Daoy (cell line): ENCODE results near the gene UNC45A. TPM values are rescaled to one million over a fixed set of nuclear protein-coding genes. Genes with fewer than 3 reads are reported as not detected.
"Not testable (repeated sequence)": the region's sequence is repeated elsewhere in the genome, so short reads cannot be mapped to it uniquely, and the experiment has no call there.

Source experiments
- DNase-seq: peaks from one replicate; pipeline ENCODE4 v3.0.0-alpha.2; 2015; ENCODE audit warnings: low read depth
- total RNA-seq: library from RNA; depleted of rRNA; stranded (reverse); fragments of >200 nt; shearing (Covaris generic); gene quantifications from 2 replicates; pipeline ENCODE4 v1.2.3, GENCODE V29; 2014; rRNA removed

Gene UNC45A, protein sequence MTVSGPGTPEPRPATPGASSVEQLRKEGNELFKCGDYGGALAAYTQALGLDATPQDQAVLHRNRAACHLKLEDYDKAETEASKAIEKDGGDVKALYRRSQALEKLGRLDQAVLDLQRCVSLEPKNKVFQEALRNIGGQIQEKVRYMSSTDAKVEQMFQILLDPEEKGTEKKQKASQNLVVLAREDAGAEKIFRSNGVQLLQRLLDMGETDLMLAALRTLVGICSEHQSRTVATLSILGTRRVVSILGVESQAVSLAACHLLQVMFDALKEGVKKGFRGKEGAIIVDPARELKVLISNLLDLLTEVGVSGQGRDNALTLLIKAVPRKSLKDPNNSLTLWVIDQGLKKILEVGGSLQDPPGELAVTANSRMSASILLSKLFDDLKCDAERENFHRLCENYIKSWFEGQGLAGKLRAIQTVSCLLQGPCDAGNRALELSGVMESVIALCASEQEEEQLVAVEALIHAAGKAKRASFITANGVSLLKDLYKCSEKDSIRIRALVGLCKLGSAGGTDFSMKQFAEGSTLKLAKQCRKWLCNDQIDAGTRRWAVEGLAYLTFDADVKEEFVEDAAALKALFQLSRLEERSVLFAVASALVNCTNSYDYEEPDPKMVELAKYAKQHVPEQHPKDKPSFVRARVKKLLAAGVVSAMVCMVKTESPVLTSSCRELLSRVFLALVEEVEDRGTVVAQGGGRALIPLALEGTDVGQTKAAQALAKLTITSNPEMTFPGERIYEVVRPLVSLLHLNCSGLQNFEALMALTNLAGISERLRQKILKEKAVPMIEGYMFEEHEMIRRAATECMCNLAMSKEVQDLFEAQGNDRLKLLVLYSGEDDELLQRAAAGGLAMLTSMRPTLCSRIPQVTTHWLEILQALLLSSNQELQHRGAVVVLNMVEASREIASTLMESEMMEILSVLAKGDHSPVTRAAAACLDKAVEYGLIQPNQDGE
- total RNA-seq: 48.7 and 57.5 TPM in 2 replicates

GRCh38 chr15:90934949-90935751, at the start of gene UNC45A:
Gene UNC45A (plus strand): TSS chr15:90935285. CDS start chr15:90935325, 40 bp downstream.
- peak; percentile 92 for DNase-seq

- DNase-seq: peak; percentile 69
These were observed 49.4 kb upstream of the UNC45A start for GRCh38 chr15:90885432-90886290.

DNA sequence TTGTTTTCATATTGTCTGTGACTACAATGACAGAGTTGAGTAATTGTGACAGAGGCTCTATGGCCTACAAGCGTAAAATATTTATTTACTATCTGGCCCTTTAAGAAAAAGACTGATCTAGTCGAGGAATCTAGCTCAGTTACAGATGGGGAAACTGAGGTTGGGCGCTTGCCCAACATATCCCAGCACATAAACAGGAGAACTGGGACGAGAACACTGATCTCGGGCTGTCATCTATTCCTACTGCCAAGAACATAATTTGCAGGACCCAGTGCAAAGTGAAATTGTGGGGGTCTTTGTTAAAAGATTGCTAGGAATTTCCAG, 48.8 kb upstream of the UNC45A start:
- no peak for DNase-seq

DNA sequence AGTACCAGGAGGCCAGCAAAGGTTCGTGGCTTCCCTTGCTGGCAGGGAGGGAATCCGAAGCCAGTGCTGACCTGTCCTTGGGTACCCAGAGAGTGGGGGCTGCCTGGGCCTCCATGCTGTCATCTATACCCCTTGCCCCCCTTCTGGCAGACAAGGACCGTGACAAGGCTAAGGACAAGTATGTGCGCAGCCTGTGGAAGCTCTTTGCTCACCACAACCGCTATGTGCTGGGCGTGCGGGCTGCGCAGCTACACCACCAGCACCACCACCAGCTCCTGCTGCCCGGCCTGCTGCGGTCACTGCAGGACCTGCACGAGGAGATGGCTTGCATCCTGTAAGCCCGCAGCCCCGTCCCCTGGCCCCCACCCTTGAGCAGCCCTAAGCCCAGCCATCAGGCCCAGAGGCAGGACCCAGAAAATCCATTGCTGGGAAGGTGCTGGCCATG, 48.0 kb upstream of the UNC45A start:
- DNase-seq: no peak

GRCh38 chr15:90889313-90889730, 45.8 kb upstream of the UNC45A start:
- DNase-seq: no peak

GRCh38 chr15:90889736-90890456, 45.2 kb upstream of the UNC45A start:
- DNase-seq: no peak

- no peak for DNase-seq
These were observed 44.2 kb upstream of the UNC45A start for GRCh38 chr15:90890839-90891238.

- no peak for DNase-seq
These were observed 43.6 kb upstream of the UNC45A start for GRCh38 chr15:90891346-90891949.

DNA sequence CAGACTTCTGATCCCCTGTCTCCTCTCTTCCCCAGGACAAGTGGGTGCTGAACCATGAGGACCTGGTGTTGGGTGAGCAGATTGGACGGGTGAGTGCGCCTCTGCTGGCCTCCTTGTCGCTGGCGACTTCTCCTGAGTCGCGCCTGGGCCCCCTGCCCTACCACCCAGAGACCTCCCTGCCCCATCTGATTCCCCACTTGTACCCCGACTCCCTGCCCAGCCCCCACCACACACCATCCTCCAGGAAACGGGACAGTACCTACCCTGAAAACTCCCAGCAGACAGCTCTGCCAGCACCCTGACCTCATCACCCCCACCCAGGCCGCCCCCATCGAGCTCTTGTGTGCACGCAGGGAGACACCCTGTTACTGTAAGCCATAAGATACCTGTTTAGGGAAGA, 43.1 kb upstream of the UNC45A start:
- DNase-seq: no peak

- DNase-seq: no peak
These were observed 42.4 kb upstream of the UNC45A start for GRCh38 chr15:90892498-90893174.

GRCh38 chr15:90893175-90894090, 41.7 kb upstream of the UNC45A start:
- no peak for DNase-seq

- no peak for DNase-seq
These were observed 39.4 kb upstream of the UNC45A start for GRCh38 chr15:90895571-90896117.

DNA sequence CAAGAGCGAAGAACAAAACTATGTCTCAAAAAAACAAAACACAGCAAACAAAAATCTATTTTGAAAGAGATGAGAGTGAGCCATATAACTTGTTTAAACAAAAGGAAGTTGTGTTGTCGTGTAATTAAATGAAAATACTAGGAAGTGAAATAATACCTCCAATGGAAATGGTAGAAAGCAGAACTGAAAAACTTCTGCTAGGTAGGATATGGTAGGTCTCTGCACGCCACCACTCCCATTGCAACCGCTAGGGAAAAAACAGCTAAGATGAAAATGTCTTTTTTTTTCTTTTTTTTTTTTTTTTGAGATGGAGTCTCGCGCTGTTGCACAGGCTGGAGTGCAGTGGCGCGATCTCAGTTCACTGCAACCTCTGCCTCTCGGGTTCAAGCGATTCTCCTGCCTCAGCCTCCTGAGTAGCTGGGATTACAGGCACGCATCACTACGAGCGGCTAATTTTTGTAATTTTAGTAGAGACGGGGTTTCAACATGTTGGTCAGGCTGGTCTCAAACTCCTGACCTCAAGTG, 37.9 kb upstream of the UNC45A start:
- not testable (repeated sequence) for DNase-seq

DNA sequence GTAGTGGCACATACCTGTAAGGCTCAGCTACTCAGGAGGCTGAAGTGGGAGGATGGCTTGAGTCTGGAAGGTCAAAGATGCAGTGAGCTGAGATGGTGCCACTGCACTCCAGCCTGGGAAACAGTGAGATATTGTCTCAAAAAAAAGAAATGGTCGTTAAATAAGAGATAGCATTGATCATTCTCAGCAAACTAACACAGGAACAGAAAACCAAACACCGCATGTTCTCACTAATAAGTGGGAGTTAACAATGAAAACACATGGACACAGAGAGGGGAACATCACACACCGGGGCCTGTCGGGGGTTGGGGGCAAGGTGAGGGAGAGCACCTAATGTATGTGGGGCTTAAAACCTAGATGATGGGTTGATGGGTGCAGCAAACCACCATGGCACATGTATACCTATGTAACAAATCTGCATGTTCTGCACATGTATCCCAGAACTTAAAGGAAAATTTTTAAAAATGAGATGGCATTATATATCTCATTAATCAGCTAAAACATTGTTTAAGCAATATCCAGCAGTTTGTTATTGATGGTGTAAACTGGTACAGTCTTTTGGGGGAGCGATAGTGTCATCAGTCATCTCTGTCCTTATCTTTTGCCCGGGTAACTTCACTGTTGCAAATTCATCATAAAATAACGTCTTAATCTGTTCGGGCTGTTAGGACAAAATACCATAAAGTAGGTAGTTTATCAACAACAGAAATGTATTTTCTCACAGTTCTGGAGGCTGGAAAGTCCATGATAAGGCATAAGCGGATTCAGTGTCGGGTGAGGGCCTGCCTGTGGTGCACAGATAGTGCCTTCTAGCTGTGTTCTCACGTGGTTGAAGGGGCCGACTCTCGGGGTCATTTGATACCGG, 33.7 kb upstream of the UNC45A start:
- no peak for DNase-seq

- peak; percentile 85 for DNase-seq
These were observed 32.8 kb upstream of the UNC45A start for GRCh38 chr15:90902040-90902839.
